OCI-M2 (cell line): Measurements from ENCODE around the gene PHRF1.
"Not testable (repeated sequence)": the region's sequence is repeated elsewhere in the genome, so short reads cannot be mapped to it uniquely, and the experiment has no call there.

ENCODE experiments used
- DNase-seq: peaks from one replicate; lab custom pipeline; 2025; ENCODE audit not compliant: unreplicated experiment; lab: John Stamatoyannopoulos, UW

The PHRF1 gene

DNA sequence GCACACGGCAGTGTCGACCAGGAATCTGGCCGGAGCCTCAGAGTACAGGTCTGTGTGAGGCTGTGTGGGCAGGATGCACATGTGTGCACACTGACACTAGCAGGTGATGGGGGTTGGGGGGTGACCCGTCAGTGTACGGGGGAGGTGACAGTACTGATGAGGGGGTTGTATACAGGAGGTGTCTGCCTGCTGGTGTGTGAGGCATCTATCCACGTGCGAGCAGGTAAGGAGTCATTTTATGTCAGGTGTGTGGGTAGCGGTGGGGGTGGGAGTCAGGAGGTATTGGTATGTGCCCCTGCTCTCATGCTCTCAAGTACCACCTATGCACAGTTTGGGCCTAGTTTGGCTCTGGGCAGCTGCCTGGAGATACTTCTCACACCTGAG is 4.5 kb upstream of the PHRF1 start:
- no peak for DNase-seq

DNA sequence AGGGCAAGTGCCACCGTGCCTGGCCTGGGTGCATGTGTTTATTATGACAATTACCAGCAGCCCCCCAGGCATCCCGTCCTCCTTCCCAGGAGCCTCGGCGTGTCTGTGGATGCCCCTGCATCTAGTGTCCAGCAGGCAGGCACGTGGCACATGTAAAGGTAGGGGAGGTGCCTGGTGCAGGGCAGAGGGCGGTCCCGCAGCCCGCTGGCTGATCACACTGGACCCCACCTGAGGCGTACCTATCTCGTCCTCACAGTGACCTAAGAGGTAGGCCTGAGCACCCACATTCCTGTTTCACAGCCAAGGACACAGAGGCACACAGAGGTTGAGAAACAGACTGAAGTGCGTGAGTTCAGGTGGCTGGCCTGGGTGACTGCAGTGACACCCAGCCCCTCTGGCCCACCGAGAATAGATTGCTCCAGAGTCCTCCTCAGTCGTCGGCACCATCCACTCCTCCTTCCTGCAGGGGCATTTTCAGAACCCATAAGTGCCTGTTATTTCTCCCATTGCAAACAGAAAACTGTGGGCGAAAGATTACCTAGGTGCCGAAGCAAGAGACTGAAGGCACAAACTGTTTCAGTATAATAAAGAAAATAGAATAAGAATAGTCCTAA is 3.0 kb upstream of the PHRF1 start:
- DNase-seq = no peak

DNA sequence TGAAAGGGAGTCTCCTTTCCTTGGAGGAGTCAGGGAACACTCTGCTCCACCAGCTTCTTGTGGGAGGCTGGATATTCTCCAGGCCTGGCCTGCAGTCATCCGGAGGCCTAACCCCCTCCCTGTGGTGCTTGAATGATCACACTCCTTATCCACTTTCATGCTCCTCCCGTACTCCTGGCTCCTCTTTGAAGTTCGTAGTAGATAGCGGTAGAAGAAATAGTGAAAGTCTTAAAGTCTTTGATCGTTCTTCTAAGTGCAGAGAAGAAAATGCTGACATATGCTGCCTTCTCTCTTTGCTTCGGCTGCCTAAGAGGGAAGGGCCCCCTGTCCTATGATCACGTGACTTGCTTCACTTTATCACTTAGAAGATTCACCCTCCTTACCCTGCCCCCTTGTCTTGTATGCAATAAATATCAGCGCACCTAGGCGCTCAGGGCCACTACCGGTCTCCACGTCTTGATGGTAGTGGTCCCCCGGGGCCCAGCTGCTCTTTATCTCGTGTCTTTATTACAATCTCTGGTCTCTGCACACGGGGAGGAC is 2.2 kb upstream of the PHRF1 start:
- DNase-seq = not testable (repeated sequence)

DNA sequence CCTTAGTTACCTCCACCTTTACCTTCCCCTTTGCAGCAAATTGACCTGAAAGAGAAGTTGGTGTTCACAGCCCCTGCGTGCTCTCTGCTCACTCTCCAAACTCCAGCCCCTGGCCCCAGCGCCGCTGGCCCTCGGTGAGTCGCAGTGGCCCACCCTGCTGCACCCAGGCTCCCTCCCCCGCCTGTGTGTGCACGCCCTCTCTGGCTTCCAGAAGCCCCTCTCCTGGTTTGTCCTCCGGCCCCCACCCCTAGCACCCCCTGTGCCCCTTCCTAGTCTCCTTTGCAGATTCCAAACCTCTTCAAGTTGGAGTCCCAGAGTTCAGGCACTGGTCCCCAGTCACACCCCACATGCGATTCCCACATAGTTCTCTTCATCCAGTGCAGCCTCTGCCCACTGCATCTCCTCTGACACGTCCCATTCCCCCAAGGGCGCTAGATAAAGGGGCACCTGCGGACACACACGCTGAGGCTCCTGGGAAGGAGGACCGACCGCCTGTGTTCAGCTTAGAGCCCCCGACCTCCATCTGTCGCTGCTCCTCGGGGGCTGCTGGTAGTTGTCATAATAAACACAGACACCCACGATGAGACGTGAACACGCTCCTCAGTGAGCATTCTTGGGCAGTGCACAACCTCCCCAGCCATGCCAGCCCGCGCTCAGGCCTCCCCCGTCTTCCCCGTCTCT is 1.5 kb upstream of the PHRF1 start:
- no peak for DNase-seq

DNA sequence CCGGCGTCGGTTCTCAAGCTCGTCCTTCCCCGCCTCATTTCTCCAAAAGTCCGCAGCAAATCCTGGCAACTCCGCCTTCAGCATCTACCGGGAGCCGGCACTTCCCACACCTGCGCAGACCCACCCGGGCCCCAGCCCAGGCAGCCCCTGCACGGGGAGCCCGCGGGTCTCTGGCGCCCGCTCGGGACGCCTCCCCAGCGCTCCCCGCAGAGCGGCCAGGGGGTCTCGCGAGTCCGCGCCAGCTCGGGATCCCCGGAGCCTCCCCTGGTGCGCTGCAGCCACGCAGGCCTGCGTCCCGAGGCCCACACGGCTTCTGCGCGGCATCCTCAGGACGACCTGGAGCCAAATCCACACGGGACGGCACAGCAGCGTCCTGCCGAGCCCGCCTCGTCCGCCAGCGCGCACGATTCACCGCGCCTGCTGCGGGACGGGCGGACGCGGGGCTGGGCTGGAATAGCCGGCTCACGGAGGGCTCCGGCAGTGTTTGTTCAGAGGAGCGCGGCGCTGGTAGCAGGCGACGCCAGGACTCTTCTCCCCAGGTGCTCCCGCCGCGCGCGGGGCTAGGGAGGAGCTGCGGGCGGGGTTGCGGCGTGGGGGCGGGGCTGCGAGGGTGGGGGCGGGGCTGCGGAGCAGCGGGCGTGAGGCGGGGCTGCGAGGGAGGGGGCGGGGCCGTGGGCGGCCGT is 816 bp upstream of the PHRF1 start:
- no peak for DNase-seq

DNA sequence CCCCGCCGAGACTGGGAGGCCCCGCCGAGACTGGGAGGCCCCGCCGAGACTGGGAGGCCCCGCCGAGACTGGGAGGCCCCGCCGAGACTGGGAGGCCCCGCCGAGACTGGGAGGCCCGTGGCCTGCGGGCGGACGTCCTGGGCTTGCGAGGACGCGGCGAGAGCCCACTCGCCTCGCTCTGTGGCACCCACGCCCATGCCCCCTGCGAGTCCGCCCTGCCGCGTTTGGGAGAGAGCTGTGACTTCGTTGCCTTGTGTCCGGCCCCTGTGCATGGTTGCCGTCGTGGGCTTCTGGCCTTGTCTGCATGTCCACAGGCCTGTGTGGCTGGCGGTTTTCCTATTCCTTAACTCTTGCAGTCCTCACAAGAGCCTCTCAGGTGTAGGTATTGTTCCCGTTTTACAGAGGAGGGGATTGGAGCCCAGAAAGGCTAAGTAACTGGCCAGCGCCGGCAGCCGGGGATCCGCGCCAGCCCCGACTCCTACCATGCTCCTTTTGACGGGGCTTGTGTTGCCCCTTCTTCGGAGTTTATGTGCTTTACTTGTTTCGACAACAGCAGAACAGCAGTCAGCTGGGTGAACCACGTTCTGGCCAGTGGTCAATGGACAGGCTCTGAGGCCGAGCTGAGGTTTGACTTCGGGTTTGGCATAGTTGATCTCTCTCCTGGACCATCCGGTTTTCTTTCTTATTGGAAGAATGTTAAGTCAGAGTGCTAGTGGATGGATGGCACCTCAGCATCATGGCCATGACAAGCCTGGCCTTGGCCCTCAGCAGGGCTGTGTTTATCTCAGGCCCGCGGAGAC is 741 bp downstream of the PHRF1 start:
- DNase-seq = no peak

DNA sequence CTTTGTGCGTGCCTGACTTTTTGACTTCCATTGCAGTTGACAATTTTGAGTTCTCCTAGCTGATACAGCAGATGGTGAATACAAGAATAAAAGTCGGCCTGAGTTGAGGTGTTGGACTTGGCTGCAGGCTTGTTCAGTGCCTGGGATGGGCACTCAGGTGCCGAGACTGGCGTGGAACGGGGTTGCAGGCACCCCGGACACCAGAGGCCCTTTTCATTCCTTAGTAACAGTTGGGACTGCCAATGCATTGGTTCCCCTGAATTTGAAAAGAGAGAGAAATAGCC is 1.3 kb downstream of the PHRF1 start:
- no peak for DNase-seq

DNA sequence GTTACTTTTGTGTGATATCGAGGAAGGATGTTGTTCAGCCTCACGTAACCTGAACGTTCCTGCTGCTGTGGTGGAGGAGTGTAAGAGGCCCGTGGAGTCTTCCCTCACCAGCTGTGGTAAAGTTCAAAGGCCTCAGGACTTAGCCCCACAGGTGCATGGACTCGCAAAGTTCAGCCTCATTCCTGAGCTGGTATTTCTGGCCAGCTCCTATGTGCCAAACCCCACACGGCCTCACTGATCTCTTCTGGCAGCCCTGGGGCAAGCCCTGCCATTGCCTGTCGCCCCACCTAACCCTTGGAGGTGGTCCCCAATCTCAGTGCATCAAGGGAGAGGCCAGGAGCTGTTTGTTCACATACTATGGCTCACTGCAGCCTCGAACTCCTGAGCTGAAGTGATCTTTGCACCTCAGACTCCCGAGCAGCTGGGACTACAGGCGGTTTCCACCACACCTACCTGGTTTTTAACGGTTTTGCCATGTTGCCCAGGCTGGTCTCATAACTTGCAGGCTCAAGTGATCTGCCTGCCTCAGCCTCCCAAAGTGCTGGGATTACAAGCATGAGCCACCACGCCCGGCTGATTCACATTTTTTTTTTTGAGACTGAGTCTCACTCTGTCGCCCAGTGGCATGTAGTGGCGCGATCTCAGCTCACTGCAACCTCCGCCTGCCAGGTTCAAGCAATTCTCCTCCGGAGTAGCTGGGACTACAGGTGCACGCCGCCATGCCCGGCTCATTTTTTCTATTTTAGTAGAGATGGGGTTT is 2.2 kb downstream of the PHRF1 start:
- no peak for DNase-seq

DNA sequence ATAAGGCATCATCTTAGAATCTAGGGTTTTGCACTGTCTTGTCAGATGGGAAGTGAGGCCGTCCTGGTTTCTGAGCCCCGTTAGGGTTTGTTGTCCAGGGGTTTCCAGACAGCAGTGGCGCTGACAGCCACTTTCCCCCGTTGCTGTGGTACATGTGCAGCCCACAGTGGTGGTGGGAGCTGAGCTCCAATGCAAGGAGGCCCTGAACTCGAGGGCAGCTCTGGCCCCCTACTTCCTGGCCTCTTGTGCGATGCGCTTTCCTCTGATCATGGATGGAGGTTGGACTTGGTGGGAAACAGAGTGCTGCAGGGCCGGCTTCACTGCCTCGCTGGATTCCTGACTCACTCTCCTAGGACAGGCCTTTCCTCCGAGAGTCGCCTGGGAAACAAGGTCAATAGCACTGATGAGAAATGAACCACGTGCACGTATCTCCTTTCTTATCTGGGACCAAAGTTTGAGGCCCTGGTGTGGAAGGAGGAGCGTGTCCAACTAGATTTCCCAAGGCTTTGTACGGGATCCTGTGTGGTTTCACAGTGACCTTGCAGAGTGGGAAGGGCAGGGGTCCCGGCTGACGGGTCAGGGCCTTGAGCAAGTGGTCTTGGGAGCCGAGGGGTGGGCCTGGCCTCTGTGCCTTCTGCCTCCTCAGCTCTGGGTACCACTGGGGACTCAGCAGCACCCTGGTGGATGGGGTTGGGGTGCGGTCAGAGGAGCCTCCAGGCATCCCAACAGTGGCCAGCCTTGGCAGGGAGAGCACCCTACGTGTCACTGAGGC is 3.7 kb downstream of the PHRF1 start:
- DNase-seq = no peak

DNA sequence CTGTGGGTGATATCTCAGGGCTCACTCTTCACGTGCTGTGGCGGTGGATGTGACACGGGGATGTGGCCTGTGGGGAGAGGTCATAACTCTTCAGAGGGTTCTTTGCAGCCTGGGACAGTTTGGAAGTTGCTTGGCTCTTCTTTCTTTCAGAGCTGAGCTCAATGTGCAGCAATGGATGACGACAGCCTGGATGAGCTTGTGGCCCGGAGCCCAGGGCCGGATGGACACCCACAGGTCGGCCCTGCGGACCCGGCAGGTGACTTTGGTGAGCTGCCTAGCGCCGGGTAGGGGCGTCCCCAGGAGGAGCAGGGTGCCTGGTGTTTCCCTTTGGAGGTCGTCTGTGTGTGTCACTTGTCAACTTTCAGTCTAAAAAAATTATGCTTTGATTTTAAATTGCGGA is 5.1 kb downstream of the PHRF1 start:
- no peak for DNase-seq

DNA sequence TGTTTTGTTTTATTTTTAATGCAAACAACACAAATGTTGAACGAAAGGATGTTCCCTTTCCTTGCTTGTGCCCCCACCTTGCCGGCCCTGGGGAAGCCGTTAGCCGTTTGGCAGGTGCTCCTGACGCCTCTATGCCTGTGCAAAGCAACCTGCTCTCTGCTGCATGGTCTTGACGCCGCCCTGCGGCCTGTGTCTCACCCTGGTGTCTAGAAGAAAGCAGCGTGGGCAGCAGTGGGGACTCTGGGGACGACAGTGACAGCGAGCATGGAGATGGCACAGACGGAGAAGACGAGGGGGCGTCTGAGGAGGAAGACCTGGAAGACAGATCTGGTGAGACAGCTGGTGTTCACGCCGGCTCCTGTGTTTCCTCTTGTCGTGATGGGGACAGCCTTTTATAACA is 5.5 kb downstream of the PHRF1 start:
- no peak for DNase-seq

DNA sequence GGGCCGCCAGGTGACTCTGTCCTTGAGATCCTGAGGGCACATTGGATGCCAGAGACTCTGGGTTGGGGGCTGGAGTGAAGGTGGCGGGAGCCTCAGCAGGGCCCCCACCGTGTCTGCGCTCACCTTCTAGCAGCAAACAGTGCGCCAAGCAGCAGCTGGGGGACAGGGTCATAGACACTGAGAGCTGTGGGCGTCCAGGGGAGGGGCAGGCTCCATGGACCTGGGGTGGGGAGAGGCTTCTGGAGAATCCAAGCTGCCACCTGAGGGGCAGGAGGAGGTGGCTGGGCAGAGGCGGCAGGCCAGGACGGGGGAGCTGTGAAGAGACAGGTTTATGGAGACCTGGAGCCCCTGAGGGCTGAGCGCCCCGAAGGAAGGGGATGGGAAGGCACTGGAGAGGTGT is 8.0 kb downstream of the PHRF1 start:
- DNase-seq = no peak

DNA sequence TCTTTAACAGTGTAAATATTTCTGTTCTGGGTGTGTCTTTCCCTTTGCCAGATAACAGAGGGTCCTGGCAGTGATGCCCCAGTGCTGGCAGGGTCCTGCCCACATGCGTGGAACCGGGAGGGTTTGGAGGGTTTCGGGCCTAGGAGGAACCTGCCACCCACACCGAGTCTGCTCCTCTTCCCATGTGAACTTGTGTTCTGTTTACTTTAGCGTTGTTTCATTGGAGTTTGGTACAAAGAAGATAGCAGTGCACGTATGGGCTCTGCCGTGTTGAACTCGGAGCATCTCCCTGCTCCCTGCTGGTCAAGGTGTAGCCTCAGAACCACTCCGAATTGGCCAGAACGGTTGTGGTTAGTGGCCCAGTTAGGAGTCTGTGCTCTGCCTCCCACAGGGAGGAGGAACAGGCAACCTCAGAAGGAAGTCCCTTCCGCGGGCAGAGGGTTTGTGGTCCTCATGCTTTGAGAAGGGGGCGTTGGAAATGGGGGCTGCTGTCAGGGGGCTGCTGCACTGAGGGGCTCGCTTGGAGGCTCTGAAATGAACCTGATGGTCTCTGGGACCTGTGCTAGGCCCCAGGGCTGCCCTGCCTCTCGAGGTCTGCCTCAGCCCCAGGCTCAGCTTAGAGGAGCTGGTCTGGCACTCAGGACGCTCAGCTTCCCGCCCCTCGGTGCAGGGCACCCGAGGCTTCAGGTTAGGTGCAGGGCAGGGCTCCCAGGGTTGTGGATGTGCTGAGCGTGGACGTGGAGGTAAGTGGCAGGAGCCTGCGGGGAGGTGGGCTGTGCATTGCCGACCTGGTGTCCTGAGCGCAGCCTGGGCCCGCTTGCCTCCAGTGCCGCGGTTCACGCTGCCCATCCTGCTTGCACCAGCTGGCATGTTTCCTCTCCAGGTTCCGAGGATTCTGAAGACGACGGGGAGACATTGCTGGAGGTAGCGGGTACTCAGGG is 10.4 kb downstream of the PHRF1 start:
- DNase-seq = no peak

DNA sequence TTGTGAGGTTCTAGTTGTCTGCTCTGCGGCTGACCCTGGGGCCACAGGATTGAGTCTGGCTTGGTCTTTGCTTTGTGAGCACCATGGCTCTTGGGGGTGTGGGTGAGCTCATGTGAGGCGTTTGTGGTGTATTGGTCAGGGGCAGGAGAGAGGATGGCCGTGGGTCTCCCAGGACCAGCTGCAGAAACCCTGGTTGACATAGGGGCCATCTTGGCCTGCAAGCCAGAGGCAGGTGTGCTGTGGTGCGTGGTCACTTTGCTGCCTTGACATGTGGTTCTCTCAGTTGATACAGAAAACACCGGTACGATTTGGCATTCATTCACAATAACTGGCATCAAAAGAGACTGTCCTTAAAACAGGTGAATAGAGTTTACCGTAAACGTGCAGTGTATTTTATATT is 11.3 kb downstream of the PHRF1 start:
- DNase-seq = no peak

DNA sequence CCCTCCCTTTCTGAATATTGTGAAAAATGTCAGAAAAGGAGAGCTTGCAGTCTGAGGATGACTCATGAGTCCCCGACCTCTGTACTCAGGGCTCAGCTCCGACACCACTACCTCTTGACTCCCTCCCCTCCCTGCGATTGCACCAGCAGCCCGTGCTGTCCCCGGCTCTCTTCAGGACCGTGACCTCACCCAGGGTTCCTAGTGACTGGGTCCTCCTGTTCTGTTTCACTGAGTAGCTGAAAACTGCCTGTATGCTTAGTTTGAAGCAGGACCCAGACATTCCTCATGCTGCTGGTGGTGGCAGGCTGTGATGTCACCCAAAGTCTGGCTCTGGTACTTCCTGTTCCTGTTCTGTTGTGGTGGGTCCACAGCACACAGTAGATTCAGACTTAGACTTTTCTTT is 11.7 kb downstream of the PHRF1 start:
- DNase-seq = no peak

DNA sequence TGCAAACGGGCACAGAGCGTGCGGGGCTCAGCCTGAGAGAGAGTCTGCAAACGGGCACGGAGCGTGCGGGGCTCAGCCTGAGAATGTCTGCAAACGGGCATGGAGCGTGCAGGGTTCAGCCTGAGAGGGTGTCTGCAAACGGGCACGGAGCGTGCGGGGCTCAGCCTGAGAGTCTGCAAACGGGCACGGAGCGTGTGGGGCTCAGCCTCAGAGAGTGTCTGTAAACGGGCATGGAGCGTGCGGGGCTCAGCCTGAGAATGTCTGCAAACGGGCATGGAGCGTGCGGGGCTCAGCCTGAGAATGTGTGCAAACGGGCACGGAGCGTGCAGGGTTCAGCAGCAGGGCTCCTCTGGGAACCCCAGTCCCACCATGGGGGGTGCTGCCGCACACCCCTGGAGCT is 13.5 kb downstream of the PHRF1 start:
- no peak for DNase-seq

DNA sequence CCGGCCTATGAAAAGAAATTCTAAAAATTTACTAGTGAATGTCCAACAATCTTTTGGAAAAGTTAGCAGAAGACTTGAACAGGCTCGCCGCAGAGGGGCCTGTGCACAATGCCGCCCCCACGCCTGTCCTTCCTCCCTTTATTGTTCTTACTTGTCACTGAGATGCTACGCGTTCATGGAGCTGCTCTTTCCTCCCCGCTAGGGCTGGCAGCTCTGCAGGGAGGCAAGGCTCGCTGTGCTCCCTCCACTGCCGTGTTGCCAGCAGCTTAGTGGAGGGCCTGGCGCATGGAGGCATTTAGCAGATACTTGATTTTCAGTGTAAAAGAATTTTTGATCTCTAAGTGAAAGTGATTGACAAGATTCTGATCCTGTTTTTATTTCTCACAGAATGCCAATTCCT is 14.7 kb downstream of the PHRF1 start:
- DNase-seq = no peak

DNA sequence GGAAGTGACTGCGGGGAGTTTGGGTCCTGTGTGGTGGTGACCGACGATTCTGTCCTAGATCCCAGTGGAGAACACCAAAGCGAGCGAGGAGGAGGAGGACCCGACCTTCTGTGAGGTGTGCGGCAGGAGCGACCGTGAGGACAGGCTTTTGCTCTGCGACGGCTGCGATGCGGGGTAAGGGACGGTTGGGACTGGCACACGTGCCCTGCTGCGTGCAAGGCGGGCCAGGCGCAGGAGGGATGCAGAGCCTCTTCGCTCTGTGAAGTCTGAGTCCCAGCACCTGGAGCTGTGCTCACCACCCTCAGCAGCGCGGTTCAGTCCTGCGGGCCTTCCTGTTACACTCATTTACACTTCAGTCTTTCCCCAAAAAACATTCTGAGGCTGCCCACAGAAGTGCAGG is 16.2 kb downstream of the PHRF1 start:
- DNase-seq = no peak

DNA sequence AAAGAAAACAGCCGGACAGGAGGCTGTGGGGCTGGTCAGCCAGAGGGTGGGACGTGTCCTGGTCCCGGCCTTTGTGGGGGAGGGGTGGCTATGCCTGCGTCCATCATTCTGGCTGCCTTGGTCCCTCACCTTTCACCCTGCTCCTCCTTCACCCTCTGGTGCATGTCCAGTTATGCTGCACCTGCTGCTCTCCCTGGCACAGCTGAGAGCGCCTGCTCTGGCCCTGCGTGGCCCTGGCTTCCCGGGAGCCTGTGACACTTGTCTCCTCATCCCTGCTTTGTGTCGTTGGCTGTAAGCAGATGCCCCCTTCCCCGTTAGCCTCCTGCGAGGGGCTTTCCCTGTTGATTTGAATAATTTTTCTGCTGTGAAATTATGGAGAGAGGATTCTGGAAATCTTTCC is 16.6 kb downstream of the PHRF1 start:
- DNase-seq = no peak
